HG03095 (cell line): Measurements from ENCODE around the gene CCDC182.

Experiments used
- ATAC-seq: cut with Tn5 transposase; IDR thresholded peaks from one replicate; pipeline ENCODE4 v1.9.1; 2021; ENCODE audit warnings: moderate library complexity; ENCODE audit not compliant: unreplicated experiment

The CCDC182 gene

DNA sequence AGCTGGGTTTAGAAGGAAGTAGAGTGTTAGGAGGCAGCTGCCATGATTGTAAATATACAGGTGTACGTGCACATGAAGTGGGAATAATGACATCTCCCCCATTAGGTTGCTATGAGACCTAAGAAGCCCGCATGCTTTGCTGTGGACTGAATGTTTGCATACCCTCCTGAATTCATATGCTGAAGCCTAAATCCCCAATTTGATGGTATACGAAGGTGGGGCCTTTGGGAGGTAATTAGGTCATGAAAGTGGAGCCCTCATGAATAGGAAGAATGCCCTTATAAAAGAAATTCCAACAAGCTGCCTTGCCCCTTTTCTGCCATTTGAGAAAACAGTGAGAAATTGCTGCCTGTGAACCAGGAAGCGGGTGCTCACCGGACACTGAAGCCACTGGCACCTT, 44.0 kb downstream of the CCDC182 start:
- ATAC-seq: no peak

DNA sequence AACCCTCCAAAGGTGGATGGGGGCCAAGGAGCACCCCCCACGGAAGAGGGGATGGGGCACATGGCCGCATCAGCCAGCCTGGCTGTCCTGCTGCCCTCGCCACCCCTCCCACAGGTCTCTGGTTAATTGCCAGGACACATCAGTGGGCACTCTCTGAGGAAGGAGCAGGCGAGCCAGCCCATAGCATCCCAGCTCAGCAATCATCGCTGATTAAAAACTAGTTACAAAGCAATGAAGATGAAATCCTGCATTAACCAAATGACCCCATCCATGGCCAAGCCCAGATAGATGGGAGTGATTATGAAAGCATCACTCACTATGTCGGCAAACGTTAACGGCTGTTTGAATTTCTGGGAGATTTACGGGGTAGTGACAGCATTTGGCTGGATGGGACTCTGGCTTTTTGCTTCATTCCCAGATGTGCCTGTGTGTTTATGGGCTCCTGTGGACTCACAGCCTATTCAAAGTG, 45.3 kb downstream of the CCDC182 start:
- ATAC-seq: no peak

DNA sequence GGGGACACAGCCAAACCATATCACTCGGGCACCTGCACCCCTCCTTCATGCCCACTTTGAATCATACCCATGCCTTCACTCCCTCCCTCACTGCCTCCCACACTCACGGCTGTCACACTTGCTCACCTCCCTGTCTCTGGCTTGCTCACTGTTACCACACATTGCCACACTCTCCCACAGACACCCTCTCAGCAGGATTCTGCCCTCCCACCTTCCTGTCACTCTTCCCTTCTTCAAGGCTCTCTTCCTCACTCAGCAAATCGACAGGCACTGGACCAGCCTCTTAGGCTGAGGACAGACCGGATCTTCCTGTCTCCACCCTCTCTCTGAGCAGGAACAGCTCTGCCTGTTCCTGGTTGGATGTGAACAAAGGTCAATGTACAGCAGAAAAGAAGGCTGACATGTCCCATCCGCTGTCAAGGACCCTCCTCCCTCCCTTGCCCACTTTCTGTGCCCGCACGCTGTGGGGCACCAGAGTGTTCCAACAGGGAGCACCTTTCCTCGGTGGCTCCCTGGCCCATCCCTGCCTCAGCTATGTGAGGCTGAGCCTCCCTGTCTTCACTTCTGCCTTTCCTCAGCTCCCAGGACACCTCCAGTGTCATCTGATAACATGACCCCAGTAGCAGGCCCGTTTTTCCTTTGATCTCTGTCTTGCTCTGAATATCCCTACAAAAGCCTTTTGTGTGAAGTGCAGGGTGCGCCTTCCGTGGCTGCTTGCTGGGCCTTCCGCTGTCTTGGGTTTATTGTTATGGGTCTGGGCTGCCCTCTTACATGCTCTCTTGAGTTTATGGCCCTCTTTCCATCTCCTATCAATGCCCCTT, 47.0 kb downstream of the CCDC182 start:
- ATAC-seq: no peak

DNA sequence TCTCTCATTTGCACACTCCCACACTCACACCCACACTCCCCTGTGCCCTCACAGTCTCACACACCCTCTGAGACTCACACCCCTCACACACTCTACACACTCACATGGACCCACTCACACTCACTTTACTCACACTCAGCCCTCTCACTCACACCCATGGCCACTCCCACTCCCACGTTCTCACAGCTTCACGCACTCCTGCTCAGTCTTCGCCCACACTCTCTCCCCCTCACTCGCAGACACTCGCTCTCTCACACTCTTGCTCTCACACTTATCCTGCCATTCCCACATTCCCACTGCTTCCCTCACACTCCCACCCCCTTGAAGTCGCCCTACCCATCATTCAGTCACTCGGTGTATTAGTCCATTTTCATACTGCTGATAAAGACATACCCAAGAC, 47.9 kb downstream of the CCDC182 start:
- no peak for ATAC-seq

DNA sequence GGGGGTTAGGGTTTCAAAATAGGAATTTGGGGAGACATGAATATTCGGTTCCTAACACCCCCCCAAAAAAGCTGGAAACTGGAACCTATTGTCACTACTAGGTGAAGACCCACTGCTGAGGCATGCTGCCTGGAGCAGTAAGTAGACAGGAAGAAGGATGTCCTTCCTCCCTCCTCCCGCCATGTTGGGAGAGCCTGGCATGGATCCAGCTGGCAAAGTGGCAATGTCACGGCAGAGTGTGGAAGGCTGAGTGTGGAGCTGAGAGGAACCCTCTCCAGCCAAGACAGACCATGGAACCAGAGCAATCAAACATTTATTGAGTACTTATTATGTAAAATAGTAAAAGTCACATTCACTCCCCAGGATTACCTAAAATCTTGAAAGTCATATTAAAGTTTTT, 49.0 kb downstream of the CCDC182 start:
- ATAC-seq: no peak
